HepG2 (cell line): Measurements from ENCODE around the gene ODC1. TPM values are rescaled to one million over a fixed set of nuclear protein-coding genes. Genes with fewer than 3 reads are reported as not detected.

Source experiments
- ATAC-seq: fragments of 200-7000 bp; cut with Tn5 transposase; 3 replicates; pipeline ENCODE4 v1.9.1; 2020; ENCODE audit warnings: mild to moderate bottlenecking, moderate library complexity
- BruUV-seq: library from RNA; stranded (reverse); fragments of 400-500 nt; replicated peaks from 2 replicates; lab custom pipeline; 2021; lab: Mats Ljungman, UMichigan
- CTCF ChIA-PET: fragments of 300-600 bp; formaldehyde crosslinking; extraction: SDS; loops from one replicate; lab custom pipeline; 2021; ENCODE audit warnings: low total read pairs, inconsistent platforms, low intra/inter-chr PET ratio; lab: Yijun Ruan, JAX
- POLR2A ChIA-PET: fragments of 350-600 bp; sonication (Branson Sonifier 250); formaldehyde crosslinking; loops from one replicate; lab custom pipeline; 2020; ENCODE audit warnings: antibody characterized with exemption, inconsistent platforms; lab: Yijun Ruan, JAX
- DNase-seq: peaks from one replicate; pipeline ENCODE4 v3.0.0-alpha.2; 2015; ENCODE audit warnings: low spot score
- FAIRE-seq: peaks from 3 replicates; lab custom pipeline; 2011; peaks lifted over from hg19 to GRCh38; lab: Jason Lieb, UNC
- H2AFZ ChIP-seq: one replicate; pipeline ENCODE4 v1.6.1; 2011; ENCODE audit warnings: low read length, inconsistent platforms
- H3K27ac ChIP-seq: fragments of 300-600 bp; 3 replicates; pipeline ENCODE4 v1.8.0; 2011; ENCODE audit warnings: mixed run types, mild to moderate bottlenecking, mixed read lengths, low read length, inconsistent platforms; ENCODE audit not compliant: insufficient read depth; ENCODE audit errors: extremely low read length
- H3K27me3 ChIP-seq, 2 experiments: fragments of 200-600 bp in 1 of 2; 2 replicates in 1 of 2; 3 replicates in 1 of 2; pipeline versions ENCODE4 v1.6.0 to v1.8.0; 2011; ENCODE audit warnings: low read length in 2 of 2, mild to moderate bottlenecking in 2 of 2, moderate library complexity in 2 of 2, inconsistent platforms in 1 of 2; ENCODE audit not compliant: insufficient read depth in 2 of 2, control insufficient read depth in 1 of 2
- H3K36me3 ChIP-seq, 2 experiments: fragments of 200-600 bp in 1 of 2; replicated peaks in 1 of 2; 2 replicates in 1 of 2; 3 replicates in 1 of 2; pipeline versions ENCODE4 v1.5.1 to v1.8.0; 2011; ENCODE audit warnings: low read length in 2 of 2, inconsistent platforms in 1 of 2; ENCODE audit not compliant: insufficient read depth in 2 of 2, control insufficient read depth in 1 of 2
- H3K4me1 ChIP-seq: 2 replicates; pipeline ENCODE4 v1.5.1; 2012; ENCODE audit warnings: low read length, inconsistent platforms; ENCODE audit not compliant: insufficient read depth
- H3K4me2 ChIP-seq: 2 replicates; pipeline ENCODE4 v1.6.0; 2011; ENCODE audit warnings: low read depth, low read length, inconsistent platforms
- H3K4me3 ChIP-seq, 3 experiments: fragments of 200-600 bp in 1 of 3; sonication (generic), shearing (Covaris generic) in 1 of 3; replicated peaks in 1 of 3; 2 replicates each; pipeline ENCODE4 v1.5.1; 2011 to 2016; ENCODE audit warnings: low read length in 3 of 3, inconsistent platforms in 2 of 3, low read depth in 2 of 3, mild to moderate bottlenecking in 2 of 3, control low read depth in 1 of 3, mixed read lengths in 1 of 3; ENCODE audit not compliant: insufficient read depth in 1 of 3
- H3K79me2 ChIP-seq: one replicate; pipeline ENCODE4 v1.6.1; 2011; ENCODE audit warnings: low read length, inconsistent platforms; ENCODE audit not compliant: insufficient read depth
- H3K9ac ChIP-seq: 2 replicates; pipeline ENCODE4 v1.6.0; 2011; ENCODE audit warnings: mild to moderate bottlenecking, low read depth, low read length, inconsistent platforms; ENCODE audit not compliant: insufficient read depth
- H3K9me3 ChIP-seq: 2 replicates; pipeline ENCODE4 v1.5.1; 2012; ENCODE audit warnings: mild to moderate bottlenecking, low read length
- H4K20me1 ChIP-seq: 2 replicates; pipeline ENCODE4 v1.6.0; 2011; ENCODE audit warnings: inconsistent platforms, mild to moderate bottlenecking, low read length, moderate library complexity; ENCODE audit not compliant: insufficient read depth
- BORCS8-MEF2B ChIP-seq: sonication (generic); formaldehyde crosslinking; IDR thresholded peaks from 2 replicates; pipeline ENCODE4 v1.8.0; 2022; ENCODE audit warnings: mild to moderate bottlenecking, missing genetic modification reagents
- CHD4 ChIP-seq: fragments of 200-600 bp; sonication (generic); IDR thresholded peaks from 2 replicates; pipeline ENCODE4 v1.7.0; 2017; ENCODE audit warnings: mild to moderate bottlenecking, low read length, borderline replicate concordance
- EED ChIP-seq: sonication (generic); formaldehyde crosslinking; IDR thresholded peaks from 2 replicates; pipeline ENCODE4 v1.5.0; 2020; ENCODE audit warnings: mild to moderate bottlenecking, missing genetic modification reagents
- ELF3 ChIP-seq: IDR thresholded peaks from 2 replicates; pipeline ENCODE4 v1.6.1; 2016; ENCODE audit warnings: missing genetic modification reagents, missing compliant biosample characterization
- HDAC1 ChIP-seq: sonication (generic); formaldehyde crosslinking; IDR thresholded peaks from 2 replicates; pipeline ENCODE4 v1.5.1; 2020; ENCODE audit warnings: mild to moderate bottlenecking, missing genetic modification reagents
- HMGXB4 ChIP-seq, 2 experiments: sonication (generic) in 1 of 2; formaldehyde crosslinking in 1 of 2; IDR thresholded peaks; 2 replicates each; pipeline versions ENCODE4 v1.4.0 to v1.6.1; 2018 to 2020; ENCODE audit warnings: missing genetic modification reagents in 2 of 2, borderline replicate concordance in 1 of 2, low read depth in 1 of 2, mild to moderate bottlenecking in 1 of 2, missing biosample characterization in 1 of 2
- HOMEZ ChIP-seq: IDR thresholded peaks from 2 replicates; pipeline ENCODE4 v1.6.1; 2016; ENCODE audit warnings: low read depth
- ISL2 ChIP-seq: sonication (generic); formaldehyde crosslinking; IDR thresholded peaks from 2 replicates; pipeline ENCODE4 v1.5.0; 2020; ENCODE audit warnings: missing genetic modification reagents
- KLF9 ChIP-seq: IDR thresholded peaks from 2 replicates; pipeline ENCODE4 v1.6.1; 2016; ENCODE audit warnings: low read depth
- NRL ChIP-seq: sonication (generic); formaldehyde crosslinking; IDR thresholded peaks from 2 replicates; pipeline ENCODE4 v1.5.0; 2020; ENCODE audit warnings: missing genetic modification reagents, mild to moderate bottlenecking, moderate library complexity, borderline replicate concordance
- SALL2 ChIP-seq: sonication (generic); formaldehyde crosslinking; IDR thresholded peaks from 2 replicates; pipeline ENCODE4 v1.8.1; 2023; ENCODE audit warnings: mild to moderate bottlenecking, missing genetic modification reagents, inconsistent platforms
- SYNCRIP ChIP-seq: fragments of 200-400 bp; formaldehyde crosslinking; IDR thresholded peaks from 2 replicates; pipeline ENCODE4 v1.6.1; 2018; ENCODE audit warnings: mild to moderate bottlenecking, low read depth, low read length; ENCODE audit not compliant: insufficient read depth
- TBX2 ChIP-seq: sonication (generic); formaldehyde crosslinking; IDR thresholded peaks from 2 replicates; pipeline ENCODE4 v1.5.0; 2020; ENCODE audit warnings: missing genetic modification reagents, mild to moderate bottlenecking, borderline replicate concordance
- ZBTB33 ChIP-seq: sonication (generic); formaldehyde crosslinking; IDR thresholded peaks from 2 replicates; pipeline ENCODE4 v1.4.0; 2020; ENCODE audit warnings: missing genetic modification reagents
- ZBTB7A ChIP-seq: sonication (generic); formaldehyde crosslinking; IDR thresholded peaks from 2 replicates; pipeline ENCODE4 v1.8.0; 2022; ENCODE audit warnings: mild to moderate bottlenecking, missing genetic modification reagents
- ZFP90 ChIP-seq: sonication (generic); formaldehyde crosslinking; IDR thresholded peaks from 2 replicates; pipeline ENCODE4 v1.8.0; 2022; ENCODE audit warnings: missing genetic modification reagents, mild to moderate bottlenecking, inconsistent platforms, borderline replicate concordance
- ZNF143 ChIP-seq: sonication (generic); formaldehyde crosslinking; IDR thresholded peaks from 2 replicates; pipeline ENCODE4 v1.4.0; 2020; ENCODE audit warnings: missing genetic modification reagents
- ZNF737 ChIP-seq: sonication (generic); formaldehyde crosslinking; IDR thresholded peaks from 2 replicates; pipeline ENCODE4 v1.5.0; 2020; ENCODE audit warnings: missing genetic modification reagents, mild to moderate bottlenecking, borderline replicate concordance
- ZNF891 ChIP-seq: sonication (generic); formaldehyde crosslinking; IDR thresholded peaks from 2 replicates; pipeline ENCODE4 v1.5.0; 2020; ENCODE audit warnings: mild to moderate bottlenecking, missing genetic modification reagents
- WGBS: methylation state at CpG from one replicate; pipeline ENCODE4 v1.1.6; 2017; ENCODE audit warnings: low lambda C conversion rate; 5-methylcytosine and 5-hydroxymethylcytosine counted together
- in situ Hi-C: cut with HindIII; loops from 2 replicates; pipeline ENCODE4 v1.10.0; 2017; ENCODE audit warnings: low pct_unique_long_range_greater_than_20kb; ENCODE audit not compliant: extremely low pct_ligation_motif_present
- intact Hi-C: fragments of 100-400 bp; cut with micrococcal nuclease; formaldehyde crosslinking; loops from one replicate; pipeline ENCODE4 v1.10.0; 2022; ENCODE audit not compliant: unreplicated experiment
- polyA plus RNA-seq, 8 experiments: library from polyadenylated mRNA; depleted of rRNA in 3 of 8; stranded (reverse) in 7 of 8; unstranded in 1 of 8; fragments of >200 nt; fragmentation: Illumina TruSeq in 4 of 8; extraction: Trizol in 4 of 8; gene quantifications; 2 replicates each; pipeline versions ENCODE4 v1.2.1 to v1.2.3, GENCODE V29; 2011 to 2016; ENCODE audit warnings: low read depth in 4 of 8, missing spikeins in 1 of 8, mixed read lengths in 1 of 8; ENCODE audit not compliant: insufficient read depth in 1 of 8
- total RNA-seq, 5 experiments: library from RNA; depleted of rRNA; stranded (reverse); fragments of >200 nt; fragmentation: Illumina TruSeq; extraction: Trizol; gene quantifications; 2 replicates each; pipeline ENCODE4 v1.2.3, GENCODE V29; 2016; ENCODE audit warnings: low read depth in 1 of 5

The ODC1 gene
- total and polyA plus RNA-seq, 2 of the 13 experiments (the other 11 are each of a cell fraction or from before 2014, with no cell fraction given), result 142 to 371 TPM

GRCh38 chr2:10400568-10400977 is 47.6 kb downstream of the ODC1 start:
- BruUV-seq, result no TSS peak
- in situ Hi-C loops, result loop anchor here (5.0 kb wide), 1 partner anchor 33 kb away; no protein-coding TSS in a partner anchor
- Histone ChIP-seq H3K4me1 (peaks cover 34% of the 10 kb centered on the region), H3K9ac (peak overlapping the region; percentile 53; the same call in 1 of the 2 replicates), H3K36me3 (peaks cover 4 to 6% of the 10 kb centered on the region in 2 experiments; a peak in 3 of 5 replicates), H4K20me1 (peaks cover 4% of the 10 kb centered on the region; the same call in 1 of the 2 replicates), H3K27ac (peak overlapping the region; percentile 83), H3K4me3 (peak overlapping the region in 1 of 3 experiments; percentile 47; a peak in 1 of 6 replicates), H3K79me2 (no peaks in the 10 kb centered on the region), H3K4me2 (peak overlapping the region; percentile 75), H3K27me3 (no peaks in the 10 kb centered on the region), H3K9me3 (no peaks in the 10 kb centered on the region), H2AFZ (no peak overlapping the region)
- intact Hi-C loops, result loop anchor here (2.0 to 10.0 kb wide), 3 partner anchors 32 to 276 kb away; partner anchors contain the start of gene RRM2
- 85% methylated on average over 11 of the region's 11 CpGs for WGBS
- ChIA-PET CTCF (no interaction called here), POLR2A (interaction anchor here (1.5 to 2.8 kb wide), 3 partner anchors 8 to 99 kb away, joined by 5 to 18 read pairs (median 10); no protein-coding TSS in a partner anchor)
- DNase-seq, result no peak
- FAIRE-seq, result peak; percentile 12
- no peak for ATAC-seq
- TF ChIP-seq TBX2 (CRISPR knock-in tag) (peak; percentile 36; the same call in 1 of the 2 replicates), NRL (CRISPR knock-in tag) (peak; percentile 72; the same call in 1 of the 2 replicates), SALL2 (CRISPR knock-in tag) (peak; percentile 4; the same call in 1 of the 2 replicates), ZBTB7A (CRISPR knock-in tag) (no peak), ELF3 (CRISPR knock-in tag) (no peak), CHD4 (0 out of 2 replicates have a peak, but pooled peaks have one; percentile 3), ZBTB33 (peak; percentile 84), ZNF143 (CRISPR knock-in tag) (0 out of 2 replicates have a peak, but pooled peaks have one; percentile 17), ZFP90 (CRISPR knock-in tag) (0 out of 2 replicates have a peak, but pooled peaks have one; percentile 38), ISL2 (peak; percentile 11; the same call in 1 of the 2 replicates), ZNF891 (CRISPR knock-in tag) (0 out of 2 replicates have a peak, but pooled peaks have one; percentile 40), HMGXB4 (CRISPR knock-in tag; IDR thresholded peaks at IDR 0.05; ENCODE audit: borderline replicate concordance in 1 of 2, low read depth in 1 of 2) (peak in 1 of 2 experiments; percentile 1; a peak in 1 of 4 replicates), ZNF737 (CRISPR knock-in tag) (0 out of 2 replicates have a peak, but pooled peaks have one; percentile 55), SYNCRIP (no peak), HOMEZ (CRISPR knock-in tag) (no peak), BORCS8-MEF2B (CRISPR knock-in tag) (peak; percentile 12; the same call in 1 of the 2 replicates), KLF9 (no peak), HDAC1 (CRISPR knock-in tag) (peak; percentile 1; the same call in 1 of the 2 replicates), EED (CRISPR knock-in tag) (peak; percentile 27; the same call in 1 of the 2 replicates)
